SK-N-MC (cell line): ENCODE measurements around the gene PRKCQ.

ENCODE experiments used
- EZH2 ChIP-seq: fragments of 200-600 bp; sonication (generic); IDR thresholded peaks from one replicate; pipeline ENCODE4 v1.6.1; 2017; ENCODE audit warnings: antibody characterized with exemption
- FOXP2 ChIP-seq: optimal IDR thresholded peaks from 2 replicates; pipeline ENCODE3; 2011; ENCODE audit warnings: mild to moderate bottlenecking, moderate library complexity; ENCODE audit not compliant: insufficient read depth; ENCODE audit errors: extremely low read length, control extremely low read depth
- POLR2AphosphoS5 ChIP-seq: IDR thresholded peaks from 2 replicates; pipeline ENCODE4 v1.6.1; 2012; ENCODE audit warnings: mild to moderate bottlenecking, low read depth, low read length, borderline replicate concordance

- TF ChIP-seq EZH2 (no peak), POLR2AphosphoS5 (no peak), FOXP2 (no peak)
Measured at GRCh38 chr10:6402349-6402709, 177.7 kb downstream of the PRKCQ start.
